ENCODE results near the gene LRRC71. TPM values are rescaled to one million over a fixed set of nuclear protein-coding genes. Genes with fewer than 3 reads are reported as not detected.
"Not testable (repeated sequence)": the region's sequence is repeated elsewhere in the genome, so short reads cannot be mapped to it uniquely, and the experiment has no call there.

Gene LRRC71
- total RNA-seq, 1 experiment from 2014 or later = not detected

- H3K4me1 ChIP-seq (replicated peaks) = peaks cover 33% of the 10 kb centered on the region
- no peaks in the 10 kb centered on the region for H3K36me3 ChIP-seq
- H3K4me3 ChIP-seq = no peak overlapping the region
- H3K27ac ChIP-seq = no peak overlapping the region
- H3K27me3 ChIP-seq (replicated peaks) = peaks cover 41% of the 10 kb centered on the region
- DNase-seq (ENCODE audit: low read depth in 1 of 2, low spot score in 2 of 2) = no peak
- 0 out of 2 replicates have a peak, but pooled peaks cover 5% of the 10 kb centered on the region for H3K9me3 ChIP-seq (replicated peaks)
Observed at GRCh38 chr1:156922986-156923669, 2.7 kb downstream of the LRRC71 start.

- no peak for DNase-seq (ENCODE audit: low read depth in 1 of 2, low spot score in 2 of 2)
- Histone ChIP-seq H3K4me1 (replicated peaks) (peaks cover 33% of the 10 kb centered on the region), H3K27me3 (replicated peaks) (peaks cover 41% of the 10 kb centered on the region), H3K9me3 (replicated peaks) (0 out of 2 replicates have a peak, but pooled peaks cover 5% of the 10 kb centered on the region), H3K4me3 (no peak overlapping the region), H3K27ac (no peak overlapping the region), H3K36me3 (no peaks in the 10 kb centered on the region)
Observed at GRCh38 chr1:156923670-156924477, 3.4 kb downstream of the LRRC71 start.

GRCh38 chr1:156924478-156925153, 4.2 kb downstream of the LRRC71 start:
- peaks cover 33% of the 10 kb centered on the region for H3K4me1 ChIP-seq (replicated peaks)
- no peak for DNase-seq (ENCODE audit: low read depth in 1 of 2, low spot score in 2 of 2)
- no peak overlapping the region for H3K27ac ChIP-seq
- no peaks in the 10 kb centered on the region for H3K36me3 ChIP-seq
- peaks cover 41% of the 10 kb centered on the region for H3K27me3 ChIP-seq (replicated peaks)
- H3K4me3 ChIP-seq = no peak overlapping the region
- 0 out of 2 replicates have a peak, but pooled peaks cover 5% of the 10 kb centered on the region for H3K9me3 ChIP-seq (replicated peaks)

- H3K27ac ChIP-seq = no peak overlapping the region
- H3K27me3 ChIP-seq (replicated peaks) = peaks cover 38% of the 10 kb centered on the region
- no peak overlapping the region for H3K4me3 ChIP-seq
- H3K9me3 ChIP-seq (replicated peaks) = 0 out of 2 replicates have a peak, but pooled peaks cover 3% of the 10 kb centered on the region
- H3K36me3 ChIP-seq = no peaks in the 10 kb centered on the region
- no peak for DNase-seq (ENCODE audit: low read depth in 1 of 2, low spot score in 2 of 2)
- H3K4me1 ChIP-seq (replicated peaks) = peaks cover 27% of the 10 kb centered on the region
Observed at GRCh38 chr1:156925154-156926010, 5.0 kb downstream of the LRRC71 start.

GRCh38 chr1:156926175-156926574, 5.7 kb downstream of the LRRC71 start:
- peaks cover 25% of the 10 kb centered on the region for H3K4me1 ChIP-seq (replicated peaks)
- H3K27me3 ChIP-seq (replicated peaks) = peaks cover 30% of the 10 kb centered on the region
- no peaks in the 10 kb centered on the region for H3K36me3 ChIP-seq
- no peak overlapping the region for H3K27ac ChIP-seq
- no peak overlapping the region for H3K4me3 ChIP-seq
- DNase-seq (ENCODE audit: low read depth in 1 of 2, low spot score in 2 of 2) = peak; percentile 70 to 88
- H3K9me3 ChIP-seq (replicated peaks) = no peaks in the 10 kb centered on the region

GRCh38 chr1:156926695-156927094, 6.3 kb downstream of the LRRC71 start:
- not testable (repeated sequence) for H3K27ac ChIP-seq; DNase-seq (ENCODE audit: low read depth in 1 of 2, low spot score in 2 of 2); H3K4me3 ChIP-seq; H3K36me3 ChIP-seq; H3K9me3 ChIP-seq (replicated peaks)
- Histone ChIP-seq H3K4me1 (replicated peaks) (peaks cover 29% of the 10 kb centered on the region), H3K27me3 (replicated peaks) (peaks cover 25% of the 10 kb centered on the region)

GRCh38 chr1:156927215-156928042, 7.0 kb downstream of the LRRC71 start:
- Histone ChIP-seq H3K9me3 (replicated peaks) (no peaks in the 10 kb centered on the region), H3K4me3 (peak overlapping the region; percentile 22), H3K27ac (no peak overlapping the region), H3K36me3 (no peaks in the 10 kb centered on the region), H3K27me3 (replicated peaks) (peaks cover 18% of the 10 kb centered on the region), H3K4me1 (replicated peaks) (peaks cover 32% of the 10 kb centered on the region)
- DNase-seq (ENCODE audit: low read depth in 1 of 2, low spot score in 2 of 2) = peak; percentile 77 to 81

- H3K4me3 ChIP-seq = no peak overlapping the region
- DNase-seq (ENCODE audit: low read depth in 1 of 2, low spot score in 2 of 2) = no peak
Observed at GRCh38 chr1:156928043-156928602, 7.7 kb downstream of the LRRC71 start.

GRCh38 chr1:156929596-156930238, 9.3 kb downstream of the LRRC71 start:
- Histone ChIP-seq H3K36me3 (no peaks in the 10 kb centered on the region), H3K9me3 (replicated peaks) (no peaks in the 10 kb centered on the region), H3K4me3 (no peak overlapping the region), H3K4me1 (replicated peaks) (peaks cover 32% of the 10 kb centered on the region), H3K27ac (no peak overlapping the region), H3K27me3 (replicated peaks) (no peaks in the 10 kb centered on the region)
- DNase-seq (ENCODE audit: low read depth in 1 of 2, low spot score in 2 of 2) = no peak

More at GRCh38 chr1:156928043-156928602, 7.7 kb downstream of the LRRC71 start:
- no peak overlapping the region for H3K27ac ChIP-seq
- no peaks in the 10 kb centered on the region for H3K9me3 ChIP-seq (replicated peaks)
- no peaks in the 10 kb centered on the region for H3K36me3 ChIP-seq
- H3K4me1 ChIP-seq (replicated peaks) = peaks cover 32% of the 10 kb centered on the region
- peaks cover 11% of the 10 kb centered on the region for H3K27me3 ChIP-seq (replicated peaks)

- H3K4me3 ChIP-seq = no peak overlapping the region
- peaks cover 32% of the 10 kb centered on the region for H3K4me1 ChIP-seq (replicated peaks)
- H3K9me3 ChIP-seq (replicated peaks) = no peaks in the 10 kb centered on the region
- no peaks in the 10 kb centered on the region for H3K36me3 ChIP-seq
- no peaks in the 10 kb centered on the region for H3K27me3 ChIP-seq (replicated peaks)
- H3K27ac ChIP-seq = no peak overlapping the region
- no peak for DNase-seq (ENCODE audit: low read depth in 1 of 2, low spot score in 2 of 2)
Observed at GRCh38 chr1:156930483-156930882, 10.1 kb downstream of the LRRC71 start.

GRCh38 chr1:156931211-156931952, 10.9 kb downstream of the LRRC71 start:
- H3K27me3 ChIP-seq (replicated peaks) = no peaks in the 10 kb centered on the region
- peaks cover 4% of the 10 kb centered on the region; the same call in 1 of the 2 replicates for H3K36me3 ChIP-seq
- H3K4me1 ChIP-seq (replicated peaks) = peaks cover 23% of the 10 kb centered on the region
- DNase-seq (ENCODE audit: low read depth in 1 of 2, low spot score in 2 of 2) = peak in 1 of 2 experiments; percentile 54
- no peak overlapping the region for H3K4me3 ChIP-seq
- H3K9me3 ChIP-seq (replicated peaks) = no peaks in the 10 kb centered on the region
- H3K27ac ChIP-seq = no peak overlapping the region
